Measurements from ENCODE around the gene NPC1L1.

GRCh38 chr7:44522315-44522714, 18.8 kb downstream of the NPC1L1 start:
- TF ChIP-seq, protein P1, sequence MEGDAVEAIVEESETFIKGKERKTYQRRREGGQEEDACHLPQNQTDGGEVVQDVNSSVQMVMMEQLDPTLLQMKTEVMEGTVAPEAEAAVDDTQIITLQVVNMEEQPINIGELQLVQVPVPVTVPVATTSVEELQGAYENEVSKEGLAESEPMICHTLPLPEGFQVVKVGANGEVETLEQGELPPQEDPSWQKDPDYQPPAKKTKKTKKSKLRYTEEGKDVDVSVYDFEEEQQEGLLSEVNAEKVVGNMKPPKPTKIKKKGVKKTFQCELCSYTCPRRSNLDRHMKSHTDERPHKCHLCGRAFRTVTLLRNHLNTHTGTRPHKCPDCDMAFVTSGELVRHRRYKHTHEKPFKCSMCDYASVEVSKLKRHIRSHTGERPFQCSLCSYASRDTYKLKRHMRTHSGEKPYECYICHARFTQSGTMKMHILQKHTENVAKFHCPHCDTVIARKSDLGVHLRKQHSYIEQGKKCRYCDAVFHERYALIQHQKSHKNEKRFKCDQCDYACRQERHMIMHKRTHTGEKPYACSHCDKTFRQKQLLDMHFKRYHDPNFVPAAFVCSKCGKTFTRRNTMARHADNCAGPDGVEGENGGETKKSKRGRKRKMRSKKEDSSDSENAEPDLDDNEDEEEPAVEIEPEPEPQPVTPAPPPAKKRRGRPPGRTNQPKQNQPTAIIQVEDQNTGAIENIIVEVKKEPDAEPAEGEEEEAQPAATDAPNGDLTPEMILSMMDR (conservative IDR thresholded peaks at IDR 0.05; ENCODE audit: low read length) = no peak
- TF ChIP-seq EZH2phosphoT487 (IDR thresholded peaks at IDR 0.05; ENCODE audit: borderline replicate concordance, low read depth, low read length) = no peak

Measured in OCI-LY7 (cell line).